Chondrocyte (in vitro differentiated cells): ENCODE measurements around the gene RAD51B. TPM values are rescaled to one million over a fixed set of nuclear protein-coding genes. Genes with fewer than 3 reads are reported as not detected.
A peak's percentile ranks its signal among the peaks of the same experiment; 100 is the strongest.

Source experiments
- DNase-seq: peaks from one replicate; pipeline ENCODE4 v3.0.0; 2021; ENCODE audit warnings: mixed read lengths, low spot score
- H3K27ac Mint-ChIP-seq: one replicate; pipeline ENCODE4 v1.8.0; 2021; ENCODE audit warnings: mild to moderate bottlenecking, moderate library complexity, mixed read lengths; ENCODE audit not compliant: unreplicated experiment
- H3K27me3 Mint-ChIP-seq: 2 replicates; pipeline ENCODE4 v1.8.0; 2021; ENCODE audit warnings: low read depth, mixed read lengths
- H3K36me3 Mint-ChIP-seq: 2 replicates; pipeline ENCODE4 v1.8.0; 2021; ENCODE audit warnings: low read depth, mixed read lengths
- H3K4me1 Mint-ChIP-seq: 2 replicates; pipeline ENCODE4 v1.8.0; 2021; ENCODE audit warnings: low read depth, mild to moderate bottlenecking, mixed read lengths
- H3K4me3 Mint-ChIP-seq: one replicate; pipeline ENCODE4 v1.8.0; 2021; ENCODE audit warnings: mild to moderate bottlenecking, moderate library complexity, mixed read lengths; ENCODE audit not compliant: unreplicated experiment
- H3K9me3 Mint-ChIP-seq: 2 replicates; pipeline ENCODE4 v1.8.0; 2021; ENCODE audit warnings: low read depth, mixed read lengths
- CTCF ChIP-seq: fragments of 200-600 bp; sonication (generic); IDR thresholded peaks from 2 replicates; pipeline ENCODE4 v1.5.0; 2021; ENCODE audit warnings: antibody characterized with exemption, mild to moderate bottlenecking, moderate library complexity
- total RNA-seq: library from RNA; stranded (reverse); gene quantifications from 3 replicates; pipeline ENCODE4 v1.2.1, GENCODE V29; 2021

Gene RAD51B
- total RNA-seq, 1 donor from 2014 or later, result 8.2 TPM

GRCh38 chr14:68654471-68654941, 834.9 kb downstream of the RAD51B start:
- no peak for TF ChIP-seq CTCF
- Mint-ChIP-seq H3K36me3 (no peaks in the 10 kb centered on the region), H3K27me3 (no peaks in the 10 kb centered on the region), H3K4me3 (no peak overlapping the region), H3K9me3 (no peaks in the 10 kb centered on the region), H3K4me1 (peaks cover 33% of the 10 kb centered on the region), H3K27ac (no peak overlapping the region)
- no peak for DNase-seq

- Mint-ChIP-seq H3K27me3 (no peaks in the 10 kb centered on the region), H3K36me3 (no peaks in the 10 kb centered on the region), H3K27ac (no peak overlapping the region), H3K9me3 (no peaks in the 10 kb centered on the region), H3K4me3 (no peak overlapping the region), H3K4me1 (peaks cover 36% of the 10 kb centered on the region)
- no peak for DNase-seq
- no peak for TF ChIP-seq CTCF
Observed at GRCh38 chr14:68655021-68655831, 835.6 kb downstream of the RAD51B start.

GRCh38 chr14:68655911-68656316, 836.3 kb downstream of the RAD51B start:
- DNase-seq, result no peak
- no peaks in the 10 kb centered on the region for H3K9me3 Mint-ChIP-seq

GRCh38 chr14:68656452-68656851, 836.9 kb downstream of the RAD51B start:
- H3K36me3 Mint-ChIP-seq, result no peaks in the 10 kb centered on the region
- H3K9me3 Mint-ChIP-seq, result no peaks in the 10 kb centered on the region
- H3K4me1 Mint-ChIP-seq, result peaks cover 29% of the 10 kb centered on the region
- no peaks in the 10 kb centered on the region for H3K27me3 Mint-ChIP-seq
- TF ChIP-seq CTCF, result no peak
- no peak for DNase-seq
- H3K4me3 Mint-ChIP-seq, result no peak overlapping the region
- no peak overlapping the region for H3K27ac Mint-ChIP-seq

More at GRCh38 chr14:68655911-68656316, 836.3 kb downstream of the RAD51B start:
- Mint-ChIP-seq H3K36me3 (no peaks in the 10 kb centered on the region), H3K27ac (no peak overlapping the region), H3K4me3 (no peak overlapping the region), H3K4me1 (peaks cover 33% of the 10 kb centered on the region), H3K27me3 (no peaks in the 10 kb centered on the region)
- TF ChIP-seq CTCF, result peak; percentile 48

GRCh38 chr14:68657300-68658028, 837.9 kb downstream of the RAD51B start:
- TF ChIP-seq CTCF, result no peak
- no peaks in the 10 kb centered on the region for H3K9me3 Mint-ChIP-seq
- DNase-seq, result no peak
- no peak overlapping the region for H3K4me3 Mint-ChIP-seq
- peaks cover 25% of the 10 kb centered on the region for H3K4me1 Mint-ChIP-seq
- no peaks in the 10 kb centered on the region for H3K27me3 Mint-ChIP-seq
- H3K36me3 Mint-ChIP-seq, result no peaks in the 10 kb centered on the region
- no peak overlapping the region for H3K27ac Mint-ChIP-seq
